GM12875 (cell line): ENCODE results near the gene PPP2R3B.

ENCODE experiments used
- H3K4me3 ChIP-seq: one replicate; pipeline ENCODE4 v1.5.1; 2011; ENCODE audit warnings: low read depth, low read length, control low read depth
- TF ChIP-seq, protein P1 (sequence below): IDR thresholded peaks from 2 replicates; pipeline ENCODE4 v1.5.1; 2011; ENCODE audit warnings: low read depth, mild to moderate bottlenecking, control low read depth, inconsistent platforms, low read length, moderate library complexity, borderline replicate concordance; ENCODE audit not compliant: insufficient read depth

PPP2R3B gene

DNA sequence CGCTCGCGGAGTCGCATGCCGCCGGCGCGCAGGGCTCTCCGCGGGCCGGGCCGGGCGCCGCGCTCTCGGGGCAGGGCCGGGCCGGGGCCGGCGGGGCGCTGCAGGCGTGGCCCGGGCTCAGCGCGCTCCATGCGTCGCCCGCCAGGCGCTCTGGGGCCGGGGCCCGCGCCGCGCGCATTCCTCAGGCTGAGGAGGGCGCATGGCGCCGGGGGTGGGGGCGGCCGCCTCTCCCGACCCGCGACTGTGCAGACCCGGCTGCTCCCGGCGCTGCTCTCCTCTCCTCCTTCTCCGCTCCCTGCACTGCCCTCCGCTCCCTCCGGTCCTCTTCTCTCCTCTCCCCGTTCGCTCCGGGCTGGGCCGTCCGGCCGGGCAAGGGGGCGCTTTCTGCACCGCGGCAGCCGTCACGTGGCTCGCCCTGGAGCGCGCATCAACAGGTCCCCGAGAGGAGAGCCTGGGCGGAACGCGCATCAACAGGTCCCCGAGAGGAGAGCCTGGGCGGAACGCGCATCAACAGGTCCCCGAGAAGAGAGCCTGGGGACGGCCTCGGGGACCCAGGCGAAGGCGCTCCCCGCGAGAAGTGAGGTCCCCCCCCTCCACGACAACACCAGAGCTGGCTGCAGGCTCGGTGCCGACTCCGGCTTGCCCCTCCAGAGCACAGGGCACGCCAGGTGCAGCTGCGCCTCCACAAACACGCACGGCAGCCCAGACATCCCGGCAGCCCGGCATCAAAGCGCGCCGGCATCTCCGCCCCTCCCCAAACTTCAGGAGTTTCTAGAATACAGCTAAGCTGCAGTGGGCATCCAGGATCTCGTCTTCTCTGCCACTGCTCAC lies 12.9 kb downstream of the PPP2R3B start:
- TF ChIP-seq, protein P1, sequence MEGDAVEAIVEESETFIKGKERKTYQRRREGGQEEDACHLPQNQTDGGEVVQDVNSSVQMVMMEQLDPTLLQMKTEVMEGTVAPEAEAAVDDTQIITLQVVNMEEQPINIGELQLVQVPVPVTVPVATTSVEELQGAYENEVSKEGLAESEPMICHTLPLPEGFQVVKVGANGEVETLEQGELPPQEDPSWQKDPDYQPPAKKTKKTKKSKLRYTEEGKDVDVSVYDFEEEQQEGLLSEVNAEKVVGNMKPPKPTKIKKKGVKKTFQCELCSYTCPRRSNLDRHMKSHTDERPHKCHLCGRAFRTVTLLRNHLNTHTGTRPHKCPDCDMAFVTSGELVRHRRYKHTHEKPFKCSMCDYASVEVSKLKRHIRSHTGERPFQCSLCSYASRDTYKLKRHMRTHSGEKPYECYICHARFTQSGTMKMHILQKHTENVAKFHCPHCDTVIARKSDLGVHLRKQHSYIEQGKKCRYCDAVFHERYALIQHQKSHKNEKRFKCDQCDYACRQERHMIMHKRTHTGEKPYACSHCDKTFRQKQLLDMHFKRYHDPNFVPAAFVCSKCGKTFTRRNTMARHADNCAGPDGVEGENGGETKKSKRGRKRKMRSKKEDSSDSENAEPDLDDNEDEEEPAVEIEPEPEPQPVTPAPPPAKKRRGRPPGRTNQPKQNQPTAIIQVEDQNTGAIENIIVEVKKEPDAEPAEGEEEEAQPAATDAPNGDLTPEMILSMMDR, result no peak

DNA sequence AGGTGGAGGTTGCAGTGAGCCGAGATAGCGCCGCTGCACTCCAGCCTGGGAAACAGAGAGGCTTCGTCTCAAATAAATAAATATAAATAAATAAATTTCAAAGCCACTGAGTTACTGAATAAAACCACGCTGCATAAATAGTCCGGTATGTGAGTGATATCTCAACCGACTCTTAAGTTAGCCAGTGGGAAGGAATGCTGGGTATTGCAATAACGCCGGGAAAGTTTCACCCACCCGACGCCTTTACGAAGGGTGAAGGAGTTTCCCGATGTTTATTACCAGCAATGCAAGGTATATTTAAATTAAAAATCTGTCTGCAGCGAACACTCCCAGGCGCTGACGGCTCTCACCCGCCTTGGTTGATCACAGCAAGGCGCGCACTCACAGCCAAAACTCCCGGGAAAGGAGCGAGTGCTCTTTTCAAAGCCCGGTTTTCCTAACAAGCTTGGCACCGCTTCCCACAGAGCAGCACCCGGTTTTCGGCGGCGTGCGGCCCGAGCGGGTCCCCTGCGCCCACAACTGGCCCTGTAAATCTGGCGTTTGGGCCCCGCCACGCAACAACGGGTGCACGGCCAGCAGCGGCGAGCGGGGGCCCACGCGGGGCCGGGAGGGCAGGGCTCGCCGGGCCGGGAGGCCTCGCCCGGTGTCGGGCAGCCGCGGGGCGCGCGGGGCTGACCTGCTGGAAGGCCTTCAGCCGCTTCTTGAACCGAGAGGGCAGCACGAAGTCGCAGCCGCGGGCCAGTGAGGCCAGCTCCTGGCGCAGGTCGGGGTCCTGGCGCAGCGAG lies 13.7 kb downstream of the PPP2R3B start:
- TF ChIP-seq, protein P1, result no peak
- H3K4me3 ChIP-seq, result no peak overlapping the region

More for the DNA sequence above, 12.9 kb downstream of the PPP2R3B start:
- no peak overlapping the region for H3K4me3 ChIP-seq

DNA sequence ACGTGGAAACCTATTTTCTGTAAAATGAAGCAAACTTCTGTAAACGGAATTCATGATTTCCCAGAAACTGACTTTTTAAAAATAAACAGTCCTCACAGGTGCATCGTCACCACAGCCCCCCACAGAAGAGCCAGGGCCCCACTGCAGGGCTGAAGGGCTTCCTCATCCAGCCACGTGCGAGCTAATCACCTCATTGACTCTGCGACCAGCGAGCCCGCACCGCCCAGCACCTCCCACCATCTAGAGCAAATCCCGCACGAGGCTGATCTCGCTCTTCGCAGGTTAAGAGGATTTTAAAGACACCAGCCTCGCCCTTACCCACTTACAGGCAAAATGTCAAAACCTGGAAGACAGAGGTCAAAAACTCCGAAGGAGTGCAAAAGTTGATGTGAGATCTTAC lies 14.8 kb downstream of the PPP2R3B start:
- no peak overlapping the region for H3K4me3 ChIP-seq
- TF ChIP-seq, protein P1, result no peak

DNA sequence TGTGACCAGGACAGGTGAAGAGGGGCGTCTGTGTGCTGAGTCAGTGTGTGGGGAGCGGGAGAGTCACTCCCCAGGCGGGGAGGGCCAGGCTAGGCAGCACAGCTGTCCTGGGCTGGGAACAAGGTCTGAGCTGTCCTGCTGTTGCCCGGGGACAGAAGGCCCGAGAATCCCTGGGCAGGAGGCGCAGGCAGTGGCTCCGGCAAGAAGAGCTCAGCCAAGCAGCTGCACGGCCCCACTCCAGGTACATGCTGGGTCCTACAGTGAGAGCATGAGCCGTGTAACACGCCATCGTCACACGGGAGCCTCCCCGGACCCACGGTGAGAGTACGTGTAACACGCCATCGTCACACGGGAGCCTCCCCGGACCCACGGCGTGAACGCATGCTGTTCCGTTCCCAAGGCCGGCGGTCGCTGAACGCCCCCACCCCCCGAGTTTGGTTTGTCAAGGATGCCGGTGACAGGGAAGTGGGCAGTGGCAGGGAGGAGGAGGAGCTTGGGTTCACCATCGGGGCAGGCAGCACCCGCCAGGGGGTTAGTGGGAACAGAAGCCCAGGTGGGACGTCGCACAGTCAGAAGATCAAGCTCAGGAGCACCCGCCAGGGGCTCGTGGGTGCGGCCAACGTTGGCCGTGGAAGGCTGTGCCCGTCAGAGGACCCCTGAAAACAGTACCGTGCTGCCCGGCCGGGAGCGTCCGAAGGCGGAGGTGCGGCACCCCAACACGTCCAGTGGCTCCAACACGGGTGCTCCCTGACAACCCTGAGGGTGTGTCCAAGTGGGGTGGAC lies 15.6 kb downstream of the PPP2R3B start:
- TF ChIP-seq, protein P1, result no peak
- H3K4me3 ChIP-seq, result no peak overlapping the region

DNA sequence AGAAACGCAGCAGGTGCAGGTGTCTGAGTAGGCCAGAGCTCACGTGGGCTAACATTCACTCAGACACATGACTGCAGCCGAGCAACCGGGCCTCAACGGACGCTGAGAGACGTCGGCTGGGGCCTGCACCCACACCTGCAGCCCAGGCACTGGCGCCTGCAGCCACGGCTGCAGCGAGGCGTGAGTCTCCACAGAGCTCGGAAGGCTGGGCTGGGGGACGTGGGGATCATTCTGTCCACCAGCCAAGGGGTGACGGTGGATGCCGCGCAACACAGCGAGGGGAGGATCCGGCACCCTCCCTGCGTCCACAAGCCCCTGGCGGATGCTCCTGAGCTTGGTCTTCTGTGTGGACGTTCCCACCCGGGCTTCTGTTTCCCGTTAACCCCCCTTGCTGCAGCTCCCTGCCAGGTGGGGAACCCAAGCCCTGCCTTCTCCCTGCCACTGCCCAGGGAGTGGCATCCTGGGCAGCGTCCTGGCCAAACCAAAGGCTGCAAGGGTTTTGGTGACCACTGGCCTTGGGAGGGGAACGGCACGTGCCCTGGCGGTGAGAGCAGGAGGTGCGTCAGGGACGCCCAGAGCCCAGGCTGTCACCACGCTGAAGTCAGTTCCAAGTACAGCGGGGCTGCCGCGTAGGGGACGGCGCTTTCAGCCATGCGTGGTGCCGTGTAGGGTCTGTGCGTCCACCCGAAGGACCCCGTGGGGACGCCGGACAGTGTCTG lies 16.3 kb downstream of the PPP2R3B start:
- no peak overlapping the region for H3K4me3 ChIP-seq

DNA sequence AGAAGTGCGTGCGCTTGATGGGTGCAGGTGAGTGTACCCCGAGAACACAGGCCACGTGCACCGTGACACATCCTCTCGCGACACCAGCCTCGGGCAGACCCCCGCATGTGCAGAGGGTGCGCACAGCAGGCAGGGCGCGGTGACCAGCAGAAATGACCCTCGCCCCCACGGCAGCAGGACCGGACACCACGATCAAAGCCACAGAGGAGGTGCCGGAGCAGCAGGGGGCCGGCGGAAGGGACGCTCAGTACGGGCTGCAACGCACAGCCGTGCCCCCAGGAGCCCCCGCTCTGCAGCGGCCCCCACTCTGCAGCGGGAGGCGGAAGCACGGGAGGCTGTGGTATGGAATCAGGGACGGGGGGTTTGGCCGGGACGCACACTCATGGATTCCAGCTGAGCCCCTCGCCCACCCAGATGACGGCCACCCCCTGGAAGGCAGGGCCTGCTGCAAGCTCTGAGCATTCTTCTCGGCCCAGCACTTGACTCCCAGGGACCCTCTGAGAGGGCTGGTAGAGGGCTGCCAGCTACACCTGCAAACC lies 17.1 kb downstream of the PPP2R3B start:
- TF ChIP-seq, protein P1, result no peak
- H3K4me3 ChIP-seq, result no peak overlapping the region

More for the DNA sequence above, 16.3 kb downstream of the PPP2R3B start:
- TF ChIP-seq, protein P1, result no peak
